H1 (cell line): ENCODE data around the gene EIF4E2.

ENCODE experiments used
- ATF2 ChIP-seq: IDR thresholded peaks from 2 replicates; pipeline ENCODE4 v1.6.1; 2012; ENCODE audit warnings: low read length, inconsistent platforms
- CHD2 ChIP-seq: IDR thresholded peaks from 2 replicates; pipeline ENCODE4 v1.6.1; 2012; ENCODE audit warnings: low read length, improper control_type of control experiment
- MAFK ChIP-seq: IDR thresholded peaks from 2 replicates; pipeline ENCODE4 v1.6.1; 2012; ENCODE audit warnings: low read depth, mild to moderate bottlenecking, improper control_type of control experiment, low read length
- POLR2A ChIP-seq, 2 experiments: IDR thresholded peaks; 1 replicate in 1 of 2; 2 replicates in 1 of 2; pipeline ENCODE4 v1.6.1; 2011; ENCODE audit warnings: low read depth in 2 of 2, low read length in 2 of 2, mild to moderate bottlenecking in 2 of 2; ENCODE audit errors: control extremely low read depth in 1 of 2

GRCh38 chr2:232525791-232526371 is 24.6 kb upstream of the EIF4E2 start, which contains the start of gene CHRND:
- TF ChIP-seq CHD2, result no peak
- no peak for TF ChIP-seq ATF2
- TF ChIP-seq MAFK, result no peak
- TF ChIP-seq POLR2A (IDR thresholded peaks at IDR 0.05; ENCODE audit: control extremely low read depth in 1 of 2, low read depth in 2 of 2, low read length in 2 of 2), result no peak
